OCI-LY7 (cell line): ENCODE results near the gene BIK.

Experiments used
- CTCF ChIP-seq: fragments of 200-600 bp; sonication (generic); conservative IDR thresholded peaks from 2 replicates; pipeline ENCODE4 v1.5.1; 2014; ENCODE audit warnings: mild to moderate bottlenecking, antibody characterized with exemption, low read length, moderate library complexity, mixed read lengths
- EZH2phosphoT487 ChIP-seq: fragments of 200-600 bp; sonication (generic); IDR thresholded peaks from 2 replicates; pipeline ENCODE4 v1.6.1; 2018; ENCODE audit warnings: low read depth, borderline replicate concordance, mild to moderate bottlenecking, mixed run types, antibody characterized with exemption, low read length, moderate library complexity, mixed read lengths

- TF ChIP-seq CTCF, result peak; percentile 75
- TF ChIP-seq EZH2phosphoT487, result no peak
Measured at GRCh38 chr22:43110444-43110926, at the start of gene BIK.
